ENCODE data around the gene ARPC5L.
"Not testable (repeated sequence)": the region's sequence is repeated elsewhere in the genome, so short reads cannot be mapped to it uniquely, and the experiment has no call there.

ARPC5L gene

GRCh38 chr9:124894741-124895170 lies 32.8 kb downstream of the ARPC5L start:
- DNase-seq, result no peak

DNA sequence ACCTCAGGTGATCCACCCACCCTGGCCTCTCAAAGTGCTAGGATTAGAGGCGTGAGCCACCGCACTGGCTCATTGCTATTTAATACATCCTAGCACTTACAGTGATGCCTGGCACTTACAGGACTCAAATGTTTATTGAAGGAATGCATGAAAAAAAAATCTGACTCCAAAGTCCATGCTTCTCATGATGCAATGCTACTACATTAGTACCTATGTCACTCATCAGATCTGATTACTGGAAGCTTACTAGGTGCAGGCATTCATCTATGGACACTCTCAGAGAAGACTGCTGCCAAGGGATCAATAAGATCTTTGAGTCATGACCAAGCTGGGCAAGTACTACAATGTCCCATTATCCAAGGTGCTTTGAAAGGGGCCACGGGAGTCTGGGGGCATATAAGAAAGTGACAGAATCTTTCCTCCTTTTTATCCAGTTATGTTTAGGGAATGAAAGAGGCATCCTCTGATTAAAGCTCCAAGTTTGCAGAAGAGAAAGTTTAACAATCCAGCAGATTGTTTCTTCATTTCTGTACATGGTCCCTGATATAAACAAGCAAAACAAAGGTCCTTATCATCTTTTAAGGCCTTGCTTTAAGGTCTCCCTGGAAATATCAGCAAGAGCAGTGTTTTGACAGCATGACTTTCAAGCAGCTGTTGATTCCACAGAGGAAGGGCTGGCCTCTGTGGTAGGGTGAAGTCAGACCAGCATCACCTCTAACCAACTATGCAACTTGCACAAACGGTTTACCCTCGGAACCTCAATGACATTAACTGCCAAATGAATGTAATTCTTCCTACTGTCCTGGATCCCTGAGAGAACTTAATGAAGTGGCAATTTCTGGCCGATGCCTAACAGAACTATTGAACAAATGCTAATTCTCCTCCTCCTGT lies 35.9 kb downstream of the ARPC5L start:
- DNase-seq, result no peak

DNA sequence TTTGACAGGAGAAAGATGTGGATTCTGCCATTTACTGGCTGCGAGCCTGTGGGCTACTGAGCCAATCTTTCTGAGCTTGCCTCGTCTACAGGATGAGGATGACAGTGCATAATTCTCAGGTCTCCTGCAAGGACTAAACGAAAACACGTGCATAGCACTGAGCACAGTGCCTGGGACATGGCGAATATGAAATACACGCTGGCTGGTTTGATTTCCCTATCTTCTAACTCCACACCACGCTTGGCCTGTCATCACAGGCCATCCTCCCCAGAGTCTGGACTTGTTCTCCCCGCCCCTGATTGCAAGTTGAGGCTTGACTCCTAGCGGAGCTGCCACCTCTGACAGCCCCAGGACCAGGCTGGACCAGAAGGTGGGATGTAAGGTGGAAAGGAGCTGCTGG lies 37.9 kb downstream of the ARPC5L start:
- no peak for DNase-seq

- no peak for DNase-seq
These were observed 45.0 kb downstream of the ARPC5L start for GRCh38 chr9:124906966-124907365.

DNA sequence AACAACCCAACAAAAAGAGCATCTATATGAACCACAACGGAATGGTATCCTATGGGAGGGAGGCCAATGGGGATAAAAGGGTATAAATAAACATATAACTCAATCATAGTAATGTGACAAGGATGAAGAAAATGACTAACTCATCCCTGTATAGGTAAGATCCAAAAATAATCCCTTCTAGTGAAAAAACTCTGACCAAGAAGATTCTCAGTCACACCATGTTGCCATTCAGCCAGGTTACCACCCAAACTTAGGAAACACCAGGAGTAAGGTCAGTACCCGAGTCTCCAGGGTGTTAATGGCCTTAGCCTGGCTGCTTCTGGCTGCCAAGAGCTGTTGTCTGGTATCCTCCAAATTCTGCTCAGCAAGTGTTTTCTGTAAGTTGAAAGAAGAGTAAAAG lies 46.2 kb downstream of the ARPC5L start:
- DNase-seq, result no peak

GRCh38 chr9:124911766-124912165 lies 49.8 kb downstream of the ARPC5L start:
- no peak for DNase-seq

DNA sequence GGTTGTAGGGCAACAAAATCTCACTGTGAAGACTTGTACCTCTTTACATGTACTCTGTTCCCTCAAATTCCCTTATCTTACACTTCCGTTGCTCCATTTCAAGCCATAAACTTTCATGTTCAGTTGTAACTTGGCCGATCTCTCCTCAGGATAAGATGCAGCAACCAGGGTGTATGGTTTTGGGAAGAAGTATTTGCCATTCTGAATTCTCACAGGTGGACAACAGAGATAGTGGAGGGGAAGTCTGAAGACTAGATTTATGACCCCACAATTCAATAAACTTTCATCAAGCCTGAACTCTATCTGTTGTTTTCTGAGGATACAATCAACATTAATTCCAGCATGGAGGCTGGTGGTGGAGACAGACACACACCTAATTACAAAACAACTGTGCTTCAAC lies 51.4 kb downstream of the ARPC5L start:
- DNase-seq, result no peak

- no peak for DNase-seq
These were observed 52.9 kb downstream of the ARPC5L start for GRCh38 chr9:124914753-124915405.

DNA sequence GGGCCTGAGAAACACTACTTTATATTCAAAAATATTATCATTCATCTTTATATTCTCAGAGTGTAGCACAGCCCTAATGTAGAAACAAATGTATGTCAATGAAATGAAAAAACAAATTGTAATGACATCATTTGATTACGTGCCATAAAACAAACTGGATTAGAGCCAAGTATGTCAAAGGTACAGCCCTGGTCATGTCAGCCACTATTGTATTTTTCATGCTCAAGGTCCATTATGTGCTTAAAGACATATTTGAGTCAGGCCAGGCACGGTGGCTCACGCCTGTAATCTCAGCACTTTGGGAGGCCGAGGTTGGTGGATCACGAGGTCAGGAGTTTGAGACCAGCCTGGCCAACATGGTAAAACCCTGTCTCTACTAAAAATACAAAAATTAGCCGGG lies 58.5 kb downstream of the ARPC5L start:
- DNase-seq, result not testable (repeated sequence)
